CD4-positive, alpha-beta T cell treated with Interleukin-1 beta for 1 hour (primary cell): ENCODE results near the gene ZFP62.

Source experiments
- DNase-seq, 2 donors: peaks; one replicate each; pipeline ENCODE4 v3.0.0-alpha.2; 2020 to 2022

The ZFP62 gene

DNA sequence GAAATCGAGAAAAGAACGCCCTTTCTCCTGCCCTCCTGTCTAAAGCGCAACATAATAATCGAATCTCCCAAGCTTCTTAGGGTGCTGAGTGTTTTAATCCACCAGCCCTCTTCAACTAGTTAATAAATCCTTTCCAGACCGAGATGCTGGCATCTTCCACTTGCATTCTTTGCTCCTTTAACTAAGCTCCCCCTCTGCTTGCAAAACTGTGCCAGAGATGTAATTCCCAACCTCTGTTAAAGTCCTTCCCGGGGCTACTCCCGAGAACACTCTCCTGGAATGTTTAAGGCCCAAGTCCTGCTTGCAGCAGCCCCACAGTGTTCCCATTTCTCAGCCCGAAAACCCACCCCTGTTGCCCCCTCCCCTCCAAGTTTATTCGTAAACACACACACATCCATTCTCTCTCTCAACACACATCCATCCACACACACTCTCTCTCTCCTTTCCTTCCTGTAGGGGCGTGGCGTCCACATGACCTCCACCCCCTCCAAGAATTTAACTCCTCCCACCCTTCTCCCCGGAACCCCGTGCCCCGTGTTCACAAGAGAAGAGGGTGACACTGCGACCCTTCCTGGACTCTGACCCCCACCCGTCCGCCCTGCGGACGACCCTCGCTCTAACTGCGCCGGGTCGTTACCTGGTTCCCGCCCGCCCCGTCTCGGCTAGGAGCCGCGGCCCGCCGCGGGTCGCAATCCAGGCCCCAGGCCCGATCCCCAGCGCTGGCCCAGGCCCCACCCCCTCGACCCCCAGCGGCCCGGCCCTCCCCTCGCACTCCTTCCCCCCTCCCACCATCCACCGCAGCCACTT lies 51.5 kb downstream of the ZFP62 start:
- peak; percentile 92 to 94 for DNase-seq

- DNase-seq: no peak
Measured at GRCh38 chr5:180808461-180809000, 52.5 kb downstream of the ZFP62 start.

DNA sequence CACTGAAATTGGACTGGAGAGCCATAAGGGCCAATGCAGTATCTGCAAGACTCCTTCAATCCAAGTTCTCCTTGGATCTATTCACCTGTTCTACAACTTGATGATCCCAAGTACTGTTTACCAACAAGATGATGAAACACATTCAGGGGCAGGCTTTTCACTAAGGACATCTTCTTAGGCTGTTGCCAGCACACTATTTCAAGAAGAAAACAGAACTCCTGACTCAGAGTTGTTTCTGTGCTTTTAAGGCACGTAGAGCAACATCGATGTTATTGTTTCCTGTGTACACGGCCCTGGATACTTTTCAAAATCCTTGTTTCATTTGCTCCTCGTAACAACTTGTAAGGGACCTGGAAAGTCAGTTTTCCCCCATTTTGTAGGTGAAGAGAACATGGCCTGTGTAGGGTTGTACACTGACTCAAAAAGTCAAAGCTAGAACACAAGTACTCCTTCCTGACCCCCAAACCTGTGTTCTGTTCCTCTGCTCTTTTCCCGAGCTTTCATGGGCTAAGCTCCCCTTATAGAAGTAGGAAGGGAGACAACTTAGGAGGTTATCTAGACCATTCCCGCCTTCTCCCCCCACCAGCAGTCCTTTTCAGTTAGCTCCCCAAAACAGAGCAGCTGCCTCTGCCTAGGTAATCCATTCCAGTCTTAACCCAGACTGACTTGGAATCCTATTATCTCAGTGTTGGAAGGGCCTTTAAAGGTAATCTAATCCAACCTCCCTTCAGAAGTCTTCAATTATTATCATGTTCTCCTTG lies 53.2 kb downstream of the ZFP62 start:
- DNase-seq: no peak

GRCh38 chr5:180807046-180807445 lies 54.0 kb downstream of the ZFP62 start:
- no peak for DNase-seq

DNA sequence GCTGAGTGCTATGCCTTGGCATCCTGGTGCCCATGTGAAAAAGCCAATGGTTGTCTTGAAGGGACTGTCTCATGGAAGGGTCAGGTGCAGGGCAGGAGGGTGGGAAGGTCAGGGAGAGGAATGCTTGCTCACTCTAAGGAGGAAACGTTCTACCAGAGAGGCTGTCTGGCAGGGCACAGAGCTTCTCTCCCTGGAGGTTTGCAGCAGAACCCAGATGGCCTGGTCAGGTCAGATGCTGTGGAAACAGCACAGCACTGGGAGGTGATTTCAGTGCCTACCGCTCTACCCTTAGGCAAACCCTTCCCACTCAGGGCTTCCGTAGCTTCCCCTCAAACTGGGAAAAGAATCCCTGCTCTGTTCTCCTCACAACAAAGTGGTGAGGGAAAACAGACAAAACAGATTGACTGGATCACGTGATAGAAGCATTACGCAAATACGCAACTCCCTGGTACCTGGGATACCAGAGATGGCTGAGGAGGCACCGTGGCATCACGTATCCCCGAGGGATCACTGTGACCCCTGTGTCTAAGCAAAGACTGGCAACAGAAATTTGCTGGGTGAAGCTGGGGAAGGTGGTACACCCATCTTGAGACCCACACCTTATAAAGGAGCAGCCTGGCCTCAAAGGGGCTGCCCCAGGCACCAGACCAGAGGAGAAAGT lies 54.6 kb downstream of the ZFP62 start:
- DNase-seq: peak in 1 of 2 donors; percentile 20

GRCh38 chr5:180804129-180804618 lies 56.9 kb downstream of the ZFP62 start:
- peak; percentile 14 to 39 for DNase-seq

GRCh38 chr5:180803181-180804128 lies 57.6 kb downstream of the ZFP62 start:
- DNase-seq: peak; percentile 86 to 89

DNA sequence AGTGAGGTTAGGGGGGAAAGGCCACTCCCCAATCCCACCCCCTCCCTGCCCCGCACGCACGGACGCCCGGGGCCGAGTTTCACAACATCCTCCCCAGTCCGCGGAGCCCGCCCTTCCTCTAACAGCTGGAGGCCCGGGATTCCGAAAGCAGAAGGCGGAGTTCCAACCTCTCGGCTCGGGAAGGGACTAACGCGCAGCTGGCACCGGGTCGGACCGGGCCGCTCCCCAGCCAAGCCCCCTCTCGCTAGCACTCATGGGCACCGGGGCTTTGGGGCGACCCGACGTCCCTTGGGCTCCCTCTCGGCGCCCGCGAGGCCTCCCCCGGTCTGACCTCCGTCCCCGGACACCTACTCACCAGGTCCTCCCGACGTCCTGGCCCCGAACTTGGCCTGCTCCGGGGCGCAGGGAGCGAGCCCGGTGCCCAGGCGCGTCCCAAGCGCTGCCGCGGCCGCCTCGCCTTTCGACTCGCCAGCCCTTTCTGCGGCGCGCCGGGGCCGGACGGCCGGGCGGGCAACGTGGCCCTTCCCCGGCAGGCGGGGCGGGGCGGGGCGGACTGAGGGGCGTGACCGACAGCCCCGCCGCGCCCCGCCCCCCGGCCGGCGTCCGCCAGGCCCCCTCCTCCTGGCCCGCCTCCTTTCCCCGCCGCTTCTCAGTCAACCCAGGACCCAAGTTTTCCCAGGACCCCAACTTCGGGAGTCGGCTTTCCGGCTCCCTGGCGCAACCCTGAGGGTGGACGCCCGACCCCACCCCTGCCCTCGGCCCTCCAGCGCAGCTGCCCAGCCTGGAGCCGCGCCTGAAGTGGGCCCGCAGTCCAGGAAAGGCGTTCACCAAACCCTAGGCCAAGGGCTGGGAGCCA lies 58.5 kb downstream of the ZFP62 start, which contains the start of gene MGAT1:
Gene MGAT1, minus strand, starts transcription at position 482 of the 856 bp plus-strand sequence. CDS start 9,835 bp downstream, outside the sequence.
- peak; percentile 64 to 73 for DNase-seq

DNA sequence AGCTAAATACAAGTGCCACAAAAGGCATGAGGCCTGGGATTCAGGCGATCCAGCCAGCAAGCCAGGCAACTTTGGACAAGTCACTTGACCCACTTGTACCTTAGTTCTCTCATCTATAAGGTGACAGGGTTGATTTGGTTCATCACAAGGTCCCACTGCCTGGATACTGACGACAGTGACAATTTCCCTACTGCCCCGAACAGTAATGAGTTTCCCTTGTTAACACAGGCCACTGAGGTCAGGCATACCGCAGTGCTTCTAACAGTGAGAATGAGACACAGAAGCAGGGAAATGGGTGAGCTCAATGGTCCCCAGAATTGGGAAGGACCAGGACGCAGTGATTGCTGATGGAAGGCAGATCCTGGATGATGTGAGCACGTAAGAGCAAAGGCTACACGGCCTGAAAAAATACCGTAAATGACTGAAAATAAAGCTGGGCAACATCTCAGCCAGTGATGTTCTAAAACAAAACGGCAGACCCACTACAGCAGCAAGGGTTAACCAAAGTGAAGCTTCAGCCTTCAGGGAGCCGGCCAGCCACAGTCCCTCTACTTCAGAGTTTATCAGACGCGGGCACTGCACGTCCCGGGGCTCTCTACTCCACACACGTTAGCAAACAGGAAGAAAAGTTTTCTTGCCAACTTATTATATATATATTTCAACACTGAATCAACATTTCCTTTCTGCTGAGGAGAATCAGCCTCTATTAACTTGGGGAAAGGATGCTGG lies 59.3 kb downstream of the ZFP62 start:
- no peak for DNase-seq

GRCh38 chr5:180799902-180800801 lies 60.9 kb downstream of the ZFP62 start:
- DNase-seq: no peak

- DNase-seq: peak in 1 of 2 donors; percentile 21
Measured at GRCh38 chr5:180799194-180799593, 61.9 kb downstream of the ZFP62 start.

DNA sequence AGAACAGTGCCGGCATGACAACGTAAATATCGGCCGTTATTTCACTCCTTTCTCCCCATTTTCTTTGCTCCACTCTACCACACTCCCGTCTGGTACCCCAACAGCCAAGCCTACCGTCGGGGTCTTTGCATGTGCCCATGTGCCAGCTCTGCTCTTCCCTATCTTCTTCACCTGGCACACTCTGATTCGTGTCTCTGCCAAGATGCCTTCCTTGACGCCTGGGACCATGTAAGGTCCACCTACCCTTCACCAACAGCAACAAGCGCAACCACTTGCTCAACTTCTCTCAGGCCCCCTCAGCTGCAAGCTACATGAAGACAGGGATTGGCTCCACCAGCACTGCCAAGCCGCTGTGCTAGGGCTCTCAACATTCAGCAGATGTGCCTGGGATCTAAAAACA lies 62.9 kb downstream of the ZFP62 start:
- DNase-seq: no peak
